HG03520 (cell line): Measurements from ENCODE around the gene KCNAB2.
"Not testable (repeated sequence)": the region's sequence is repeated elsewhere in the genome, so short reads cannot be mapped to it uniquely, and the experiment has no call there.

ENCODE experiments used
- ATAC-seq: cut with Tn5 transposase; IDR thresholded peaks from one replicate; pipeline ENCODE4 v1.9.1; 2021; ENCODE audit warnings: mild to moderate bottlenecking, moderate library complexity; ENCODE audit not compliant: unreplicated experiment

Gene KCNAB2

DNA sequence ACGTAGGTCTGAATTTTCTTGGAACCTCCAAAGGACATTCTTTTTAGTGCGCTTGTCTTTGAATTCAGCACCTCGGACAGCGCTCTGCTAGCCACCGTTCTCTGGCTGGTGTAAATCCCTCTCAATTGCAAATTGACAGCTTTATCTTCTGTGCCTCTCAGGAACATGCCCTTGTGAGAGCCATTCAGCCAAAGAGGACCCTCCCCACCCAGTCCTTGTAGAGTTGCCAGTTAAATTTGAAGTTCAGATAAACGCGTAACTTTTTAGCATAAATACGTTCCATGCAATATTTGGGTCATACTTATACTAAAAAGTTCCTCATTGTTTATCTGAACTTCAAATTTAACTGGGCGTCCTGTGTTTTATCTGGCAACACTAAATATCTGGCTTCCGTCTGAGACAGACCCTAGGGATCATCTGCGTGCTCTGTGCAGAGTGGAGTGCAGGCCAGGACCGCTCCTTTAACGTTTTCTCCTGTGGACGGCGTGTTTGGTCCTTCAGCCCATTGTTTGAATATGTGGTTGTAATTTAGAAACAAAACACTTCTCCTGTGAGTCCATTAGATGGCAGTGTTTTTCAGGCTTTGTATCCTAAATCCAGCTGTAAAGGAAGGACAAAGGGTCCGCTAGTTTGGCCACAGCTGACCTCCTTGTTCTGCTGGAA is 7.0 kb downstream of the KCNAB2 start:
- ATAC-seq: no peak

DNA sequence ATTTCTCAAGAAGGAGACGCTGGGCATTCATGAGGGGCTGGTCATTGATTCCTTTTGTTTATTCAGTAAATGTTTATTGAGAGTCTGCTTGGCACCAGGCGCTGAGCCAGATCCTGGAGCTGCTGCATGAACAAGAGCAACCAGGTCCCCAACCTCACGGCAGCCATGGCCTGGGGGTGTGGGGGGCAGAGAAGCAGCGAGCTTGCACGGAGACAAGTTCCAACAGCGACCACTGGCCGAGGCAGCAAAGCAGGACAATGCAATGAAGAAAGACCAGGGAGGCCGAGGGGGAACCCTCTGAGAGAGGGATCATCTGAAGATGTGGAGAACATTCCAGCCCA is 7.5 kb downstream of the KCNAB2 start:
- no peak for ATAC-seq

DNA sequence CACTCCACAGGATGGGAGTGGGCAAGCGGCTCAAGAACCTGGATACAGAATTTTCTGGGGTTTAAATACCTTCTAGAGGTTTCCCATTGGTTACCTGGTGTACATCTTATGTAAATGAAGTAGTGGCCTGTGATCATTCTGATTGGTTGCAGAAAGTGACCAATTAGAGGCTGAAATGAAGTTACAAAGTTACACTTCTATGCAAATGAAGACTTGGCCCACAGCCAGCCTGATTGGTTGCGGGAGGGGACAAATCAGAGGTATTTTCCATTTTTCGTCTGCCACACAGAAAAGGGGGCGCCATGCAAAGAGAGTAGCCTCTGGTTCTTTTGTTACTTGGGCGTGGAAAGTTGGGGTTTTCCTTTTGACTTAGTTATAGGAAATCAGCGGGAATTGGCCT is 8.9 kb downstream of the KCNAB2 start:
- no peak for ATAC-seq

DNA sequence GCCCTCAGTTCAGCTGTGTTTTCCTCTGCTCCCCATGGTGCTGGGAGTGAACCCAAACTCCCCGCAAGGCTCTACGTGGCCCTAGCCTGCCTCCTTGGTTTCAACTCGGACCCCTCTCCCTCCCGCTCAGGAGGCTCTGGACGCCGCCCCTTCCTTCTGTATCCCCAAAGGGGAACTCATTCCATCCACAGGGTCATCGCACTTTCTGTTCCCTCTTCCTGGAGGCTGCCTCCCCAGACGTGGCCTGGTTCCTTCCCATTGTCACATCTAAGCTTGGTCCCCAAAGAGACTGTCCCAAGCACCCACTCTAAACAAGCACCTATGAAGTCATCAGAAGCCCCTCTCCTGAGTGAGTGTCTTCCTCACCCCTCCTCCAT is 10.9 kb downstream of the KCNAB2 start:
- ATAC-seq: no peak

DNA sequence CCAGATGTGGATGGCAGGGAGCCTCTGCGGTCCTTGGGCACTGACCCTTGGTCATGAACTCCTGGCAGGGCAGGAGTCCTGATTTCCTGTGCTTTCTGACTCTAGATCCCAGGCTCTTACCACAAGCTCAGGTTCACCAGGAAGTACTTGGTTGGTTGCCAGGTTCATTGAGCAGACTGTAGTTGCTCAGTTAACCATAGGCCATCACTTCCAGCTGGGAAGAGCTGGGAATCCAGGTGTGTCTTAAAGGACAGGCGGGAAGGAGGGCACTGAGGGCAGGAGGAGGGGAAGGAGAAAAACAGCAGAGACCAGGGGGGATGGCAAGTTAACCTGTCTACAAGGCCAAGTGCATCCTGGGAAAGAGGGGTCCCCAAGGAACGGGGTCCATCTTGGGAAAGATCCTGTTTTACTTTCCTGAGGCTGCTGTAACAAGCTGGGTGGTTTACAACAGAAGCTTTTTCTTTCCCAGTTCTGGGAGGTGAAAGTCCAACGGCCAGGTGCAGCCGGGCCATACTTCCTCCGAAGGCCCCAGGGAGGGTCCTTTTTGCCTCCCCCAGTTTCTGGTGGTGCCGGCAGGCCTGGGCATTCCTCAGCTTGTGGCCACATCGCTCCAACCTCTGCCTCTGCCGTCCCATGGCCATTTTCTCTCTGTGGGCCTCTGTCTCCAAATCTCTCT is 11.6 kb downstream of the KCNAB2 start:
- no peak for ATAC-seq

DNA sequence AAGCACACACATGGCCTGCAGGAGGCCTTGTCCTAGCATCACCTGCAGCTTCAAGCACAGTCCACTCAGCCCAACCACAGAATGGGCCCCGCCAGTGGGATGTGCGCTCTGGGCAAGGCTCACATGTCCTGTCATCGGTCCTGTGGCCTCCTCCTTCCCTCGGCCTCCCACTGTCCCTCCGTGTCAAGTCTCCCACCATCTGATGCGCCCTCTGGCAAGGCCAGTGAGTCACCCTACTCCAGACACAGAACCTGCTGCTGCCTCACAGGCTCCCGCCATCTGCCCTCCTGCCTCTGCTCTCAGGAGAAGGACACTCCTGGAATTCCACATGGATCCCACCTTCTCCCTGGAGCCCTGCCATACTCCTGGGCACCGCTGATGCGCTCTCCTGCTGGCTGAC is 14.2 kb downstream of the KCNAB2 start:
- no peak for ATAC-seq

DNA sequence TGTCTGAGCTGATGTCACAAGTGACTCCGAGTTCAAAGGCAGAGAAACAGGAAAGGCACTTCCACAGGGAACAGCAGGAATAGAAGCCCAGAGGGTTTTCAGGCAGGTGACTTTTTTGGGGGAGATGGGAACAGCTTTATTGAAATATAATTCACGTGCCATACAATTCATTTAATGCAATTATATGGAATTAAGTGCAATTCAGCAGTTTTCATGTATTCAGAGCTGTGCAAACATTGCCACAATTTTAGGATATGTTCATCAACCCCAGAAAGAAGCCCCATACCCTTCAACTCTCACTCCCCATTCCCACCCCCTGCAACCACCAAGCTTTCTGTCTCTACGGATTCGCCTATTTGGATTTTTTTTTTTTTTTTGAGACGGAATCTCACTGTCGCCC is 17.0 kb downstream of the KCNAB2 start:
- ATAC-seq: no peak

GRCh38 chr1:6063532-6064053 is 17.9 kb downstream of the KCNAB2 start:
- ATAC-seq: not testable (repeated sequence)

DNA sequence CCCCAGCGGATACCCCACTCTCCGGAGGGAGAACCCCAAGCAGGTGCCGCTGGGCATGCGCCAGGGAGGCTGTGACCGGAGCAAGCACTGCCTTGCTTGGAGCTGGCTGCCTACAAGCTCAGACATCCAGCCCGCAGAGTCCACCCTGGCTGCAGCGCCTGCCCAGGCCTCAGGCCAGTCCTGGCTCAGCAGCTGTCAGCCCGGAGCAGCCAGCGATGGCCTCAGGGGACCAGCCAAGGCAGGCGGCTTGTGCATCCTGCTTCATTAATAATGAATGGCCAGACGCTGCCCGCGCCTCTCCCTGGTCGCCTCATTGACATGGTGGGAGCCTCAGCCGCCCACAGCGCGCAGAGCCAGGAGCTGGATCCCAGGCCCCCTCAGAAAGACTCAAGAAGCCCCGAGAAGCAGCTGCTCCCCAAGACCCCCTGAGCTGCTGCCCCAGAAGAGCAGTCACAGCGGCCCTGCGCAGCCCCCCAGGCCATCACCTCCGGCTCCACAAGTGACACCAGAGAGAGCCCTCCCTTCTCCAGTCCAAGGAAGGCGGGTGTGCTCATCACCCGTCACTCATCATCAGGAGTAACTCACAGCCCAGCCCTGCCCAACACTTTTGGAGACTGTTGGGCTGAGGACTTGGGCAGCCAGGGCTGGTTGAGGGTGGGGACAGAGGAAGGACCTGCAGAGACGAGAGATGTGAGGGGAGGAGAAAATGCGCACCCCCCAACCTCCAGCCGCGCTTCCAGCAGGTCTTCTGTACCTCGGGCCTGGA is 19.6 kb downstream of the KCNAB2 start:
- ATAC-seq: no peak

GRCh38 chr1:6066680-6067079 is 21.0 kb downstream of the KCNAB2 start:
- ATAC-seq: no peak

DNA sequence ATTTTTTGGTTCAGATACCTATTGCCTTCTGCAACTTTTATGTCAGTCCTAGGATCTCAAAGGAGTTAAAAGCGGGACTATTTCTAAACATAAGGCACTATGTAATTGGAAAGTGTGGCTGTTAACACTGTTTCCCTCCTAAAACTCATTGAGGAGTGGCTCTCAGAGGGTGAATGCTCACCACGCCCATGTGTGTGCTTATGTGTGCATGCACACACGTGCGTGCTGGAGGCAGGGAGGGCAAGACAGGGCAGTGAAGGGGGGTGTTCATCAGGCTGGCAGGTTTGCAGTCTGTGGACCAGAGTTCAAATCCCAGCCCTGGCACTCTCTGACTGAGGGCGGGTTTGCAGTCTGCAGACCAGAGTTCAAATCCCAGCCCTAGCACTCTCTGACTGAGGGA is 22.4 kb downstream of the KCNAB2 start:
- ATAC-seq: no peak

GRCh38 chr1:6068932-6069331 is 23.2 kb downstream of the KCNAB2 start:
- ATAC-seq: no peak

- ATAC-seq: no peak
Measured at GRCh38 chr1:6069573-6069972, 23.9 kb downstream of the KCNAB2 start.

DNA sequence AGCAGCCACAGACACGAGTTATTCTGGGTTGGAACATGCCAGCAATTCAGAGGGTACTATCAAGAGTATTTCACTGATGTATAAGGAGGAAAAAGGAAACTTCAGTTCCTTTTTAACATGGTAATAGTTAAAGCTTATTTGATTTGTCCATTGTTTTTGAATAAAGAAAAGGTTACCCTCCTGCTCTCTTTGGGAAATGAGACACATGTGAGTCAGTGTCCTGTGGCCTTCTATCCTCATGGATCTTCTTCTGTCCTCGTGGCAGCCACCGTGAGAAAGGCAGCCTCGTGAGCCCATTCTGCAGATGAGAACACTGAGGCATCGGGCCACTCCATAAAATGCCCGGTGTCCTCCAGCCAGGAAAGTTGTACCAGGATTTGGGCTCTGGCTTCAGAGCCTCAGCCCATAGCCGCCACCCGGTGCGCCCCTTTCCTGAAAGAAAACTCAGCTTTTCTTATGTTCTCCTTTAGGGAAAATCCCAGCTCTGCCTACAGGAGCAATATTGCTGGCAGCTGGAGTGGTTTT is 24.8 kb downstream of the KCNAB2 start:
- no peak for ATAC-seq

DNA sequence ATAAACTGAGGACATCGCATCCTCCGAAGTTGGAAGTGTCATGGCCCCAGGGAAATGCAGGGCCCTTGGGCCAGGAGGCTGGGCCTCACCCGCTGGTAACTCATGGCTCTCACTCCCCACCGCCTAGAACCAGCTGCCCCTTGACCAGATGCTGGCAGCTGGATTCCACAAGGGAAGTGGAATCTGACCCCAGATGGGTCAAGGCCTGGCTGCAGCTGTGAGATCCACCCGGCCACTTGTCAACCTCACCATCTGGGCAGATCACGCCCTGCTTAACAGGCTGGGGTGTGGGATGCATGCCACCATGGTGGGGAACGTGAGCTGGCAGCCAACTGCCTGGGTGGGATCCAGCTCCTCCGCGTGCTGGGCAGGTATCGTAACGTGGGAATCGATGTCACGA is 25.5 kb downstream of the KCNAB2 start:
- ATAC-seq: no peak

- ATAC-seq: no peak
Measured at GRCh38 chr1:6072774-6073479, 27.2 kb downstream of the KCNAB2 start.

- no peak for ATAC-seq
Measured at GRCh38 chr1:6073480-6074053, 27.9 kb downstream of the KCNAB2 start.

DNA sequence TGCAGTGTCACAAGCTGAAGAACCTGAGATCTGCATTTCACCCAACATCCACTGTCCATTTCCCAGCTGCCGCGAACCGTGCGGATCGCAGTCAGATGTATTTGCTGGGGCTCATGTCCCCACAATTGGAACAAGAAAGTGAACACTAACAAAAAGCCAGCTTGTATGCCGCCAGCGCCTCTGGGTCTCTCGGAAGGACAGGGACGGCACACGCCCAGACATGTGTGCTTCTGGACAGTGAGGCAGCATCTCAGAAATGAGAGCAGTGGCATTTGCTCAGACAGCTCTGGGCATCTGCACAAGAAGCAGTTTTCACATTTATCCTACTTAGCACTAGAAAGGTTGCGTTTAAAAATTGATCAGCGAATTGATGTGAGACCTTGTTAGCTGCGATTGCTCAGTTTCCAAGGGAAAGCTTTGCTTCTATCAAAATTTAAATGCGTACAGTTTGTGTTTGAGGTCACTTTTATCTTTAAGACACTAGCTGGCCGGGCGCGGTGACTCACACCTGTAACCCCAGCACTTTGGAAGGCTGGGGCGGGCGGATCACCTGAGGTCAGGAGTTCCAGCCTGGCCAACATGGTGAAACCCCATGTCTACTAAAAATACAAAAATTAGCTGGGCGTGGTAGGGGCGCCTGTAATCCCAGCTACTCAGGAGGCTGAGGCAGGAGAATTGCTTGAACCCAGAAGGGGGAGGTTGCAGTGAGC is 28.7 kb downstream of the KCNAB2 start:
- no peak for ATAC-seq

- no peak for ATAC-seq
Measured at GRCh38 chr1:6075748-6076147, 30.1 kb downstream of the KCNAB2 start.

GRCh38 chr1:6077061-6077460 is 31.4 kb downstream of the KCNAB2 start:
- ATAC-seq: not testable (repeated sequence)
